ENCODE data around the gene PRKCH. TPM values are rescaled to one million over a fixed set of nuclear protein-coding genes. Genes with fewer than 3 reads are reported as not detected.

The PRKCH gene
- total and polyA plus RNA-seq, 2 donors (not counting 3 experiments of a cell fraction or from before 2014, with no cell fraction given): 97.7 to 103 TPM

DNA sequence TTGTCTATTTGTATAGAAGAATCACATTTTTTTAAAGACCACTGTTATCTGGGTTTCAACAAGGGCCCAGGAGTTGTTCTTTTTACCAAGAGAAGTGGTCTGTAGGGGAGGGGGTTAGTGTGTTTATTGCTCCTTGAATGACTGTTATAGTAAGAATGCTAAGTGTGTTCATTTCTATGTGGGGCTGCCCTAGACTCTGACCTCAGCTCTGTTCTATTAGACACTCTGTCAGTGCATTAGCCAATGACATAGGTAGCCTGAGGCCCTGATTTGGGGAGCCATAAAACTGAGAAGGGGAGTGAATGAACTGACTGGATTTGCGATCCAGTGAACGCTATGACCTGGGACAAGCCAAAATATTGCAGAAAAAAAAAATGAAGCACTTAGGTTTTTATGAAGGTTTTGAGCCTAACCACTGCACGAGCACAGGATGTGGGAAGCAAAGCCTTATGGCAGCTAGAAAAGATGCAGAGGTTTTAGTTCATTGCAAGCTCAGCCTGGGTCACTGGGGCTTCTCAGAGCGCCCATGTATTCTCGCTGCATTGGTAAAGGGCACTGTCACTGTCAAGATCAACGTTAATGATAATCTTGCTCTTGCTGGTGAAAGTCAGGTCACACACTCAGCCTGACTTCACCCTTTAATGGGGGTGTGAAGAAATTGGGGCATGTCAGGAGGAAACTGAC lies 63.8 kb downstream of the PRKCH start:
- BruUV-seq (replicated peaks): no TSS peak
- CTCF ChIA-PET: no interaction called here
- Histone ChIP-seq H3K9ac (replicated peaks; ENCODE audit: extremely low read depth, insufficient read depth, low read length) (no peak overlapping the region), H3K9me1 (replicated peaks; ENCODE audit: control insufficient read depth, extremely low read depth, insufficient read depth, low read length) (no peaks in the 10 kb centered on the region), H3K27me3 (ENCODE audit: control insufficient read depth in 2 of 2, insufficient read depth in 2 of 2, low read length in 2 of 2) (no peaks in the 10 kb centered on the region), H3K4me1 (ENCODE audit: control insufficient read depth, extremely low read depth, insufficient read depth, low read length) (peaks cover 19% of the 10 kb centered on the region), H3K79me2 (ENCODE audit: control insufficient read depth, insufficient read depth, low read length) (peaks cover 78% of the 10 kb centered on the region), H3K27ac (ENCODE audit: insufficient read depth, low read depth, low read length) (no peak overlapping the region), H2AFZ (ENCODE audit: low read depth, low read length) (no peak overlapping the region), H3K36me3 (ENCODE audit: control insufficient read depth in 2 of 2, extremely low read depth in 1 of 2, insufficient read depth in 2 of 2, low read length in 2 of 2) (no peaks in the 10 kb centered on the region), H3K9me3 (replicated peaks; ENCODE audit: control insufficient read depth, insufficient read depth, low read length) (no peaks in the 10 kb centered on the region), H4K20me1 (replicated peaks; ENCODE audit: control insufficient read depth, extremely low read depth, insufficient read depth, low read length) (peaks cover 2% of the 10 kb centered on the region), H3K4me2 (ENCODE audit: insufficient read depth, low read length) (no peak overlapping the region), H3K4me3 (replicated peaks in 1 of 3; ENCODE audit: insufficient read depth in 1 of 3, low read depth in 1 of 3, low read length in 3 of 3) (no peak overlapping the region)
- FAIRE-seq: no peak
- POLR2A ChIA-PET: no interaction called here
- dilution Hi-C loops (cut with MboI; ENCODE audit: extremely low pct_ligation_motif_present, low sequenced_read_pairs) (no loop called here), intact Hi-C loops (cut with micrococcal nuclease) (no loop called here)
- no peak for DNase-seq (ENCODE audit: low read depth, low spot score)
- TF ChIP-seq POLR2A (IDR thresholded peaks at IDR 0.05; ENCODE audit: low read depth, low read length) (no peak), FOS (IDR thresholded peaks at IDR 0.05; ENCODE audit: borderline replicate concordance, insufficient read depth, low read length) (no peak), CTCF (IDR thresholded peaks at IDR 0.05; ENCODE audit: extremely low read depth in 1 of 2, insufficient read depth in 1 of 2, low read depth in 1 of 2, low read length in 2 of 2) (no peak), EZH2 (IDR thresholded peaks at IDR 0.05; ENCODE audit: borderline replicate concordance, low read depth, low read length, severe bottlenecking) (no peak), JUN (IDR thresholded peaks at IDR 0.05; ENCODE audit: borderline replicate concordance, insufficient read depth, insufficient read length, low read depth) (no peak), POLR2AphosphoS5 (IDR thresholded peaks at IDR 0.05; ENCODE audit: insufficient read depth, low read depth, low read length) (no peak), MYC (IDR thresholded peaks at IDR 0.05; ENCODE audit: low read depth, low read length) (no peak), GATA2 (IDR thresholded peaks at IDR 0.05; ENCODE audit: insufficient read depth, insufficient read length, low read depth, low read length) (no peak)
- TF ChIP-seq, protein P1, sequence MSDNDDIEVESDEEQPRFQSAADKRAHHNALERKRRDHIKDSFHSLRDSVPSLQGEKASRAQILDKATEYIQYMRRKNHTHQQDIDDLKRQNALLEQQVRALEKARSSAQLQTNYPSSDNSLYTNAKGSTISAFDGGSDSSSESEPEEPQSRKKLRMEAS (IDR thresholded peaks at IDR 0.05; ENCODE audit: insufficient read depth, insufficient read length): no peak
